ENCODE data around the gene RAB14.

RAB14 gene

DNA sequence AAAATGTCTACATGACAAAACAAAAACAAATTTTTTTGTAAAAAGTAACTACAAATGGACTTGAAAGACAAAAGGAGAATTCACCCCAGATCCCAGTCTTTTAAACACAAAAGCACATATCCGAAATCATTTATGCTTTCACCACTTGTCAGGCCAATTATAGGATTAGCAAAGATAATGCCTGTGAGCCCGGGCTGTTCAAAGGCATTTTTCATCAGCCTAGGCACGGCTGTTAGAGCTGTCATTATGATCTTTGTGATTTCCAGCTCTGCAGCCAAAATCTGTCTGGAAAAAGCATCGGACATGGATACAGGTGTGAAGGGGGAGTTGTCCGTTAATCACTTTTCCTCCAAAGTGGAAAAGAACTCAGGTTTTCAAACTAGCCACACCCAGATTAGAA lies 23.6 kb upstream of the RAB14 start:
- no peaks in the 10 kb centered on the region for H3K4me1 ChIP-seq (ENCODE audit: low read depth, poor library complexity, severe bottlenecking)
- H3K4me3 ChIP-seq (IDR thresholded peaks at IDR 0.05; ENCODE audit: insufficient read depth, low read depth, low read length) = no peak overlapping the region
- no peak overlapping the region for H2AFZ ChIP-seq (ENCODE audit: low read depth)
- no peaks in the 10 kb centered on the region for H3K27me3 ChIP-seq (ENCODE audit: insufficient read depth, low read depth)
- H3K27ac ChIP-seq = no peak overlapping the region
- TF ChIP-seq, protein P1, sequence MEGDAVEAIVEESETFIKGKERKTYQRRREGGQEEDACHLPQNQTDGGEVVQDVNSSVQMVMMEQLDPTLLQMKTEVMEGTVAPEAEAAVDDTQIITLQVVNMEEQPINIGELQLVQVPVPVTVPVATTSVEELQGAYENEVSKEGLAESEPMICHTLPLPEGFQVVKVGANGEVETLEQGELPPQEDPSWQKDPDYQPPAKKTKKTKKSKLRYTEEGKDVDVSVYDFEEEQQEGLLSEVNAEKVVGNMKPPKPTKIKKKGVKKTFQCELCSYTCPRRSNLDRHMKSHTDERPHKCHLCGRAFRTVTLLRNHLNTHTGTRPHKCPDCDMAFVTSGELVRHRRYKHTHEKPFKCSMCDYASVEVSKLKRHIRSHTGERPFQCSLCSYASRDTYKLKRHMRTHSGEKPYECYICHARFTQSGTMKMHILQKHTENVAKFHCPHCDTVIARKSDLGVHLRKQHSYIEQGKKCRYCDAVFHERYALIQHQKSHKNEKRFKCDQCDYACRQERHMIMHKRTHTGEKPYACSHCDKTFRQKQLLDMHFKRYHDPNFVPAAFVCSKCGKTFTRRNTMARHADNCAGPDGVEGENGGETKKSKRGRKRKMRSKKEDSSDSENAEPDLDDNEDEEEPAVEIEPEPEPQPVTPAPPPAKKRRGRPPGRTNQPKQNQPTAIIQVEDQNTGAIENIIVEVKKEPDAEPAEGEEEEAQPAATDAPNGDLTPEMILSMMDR (conservative IDR thresholded peaks at IDR 0.05; ENCODE audit: low read depth, low read length) = no peak
- H3K9ac ChIP-seq = no peak overlapping the region
- H3K79me2 ChIP-seq (ENCODE audit: insufficient read depth, low read depth) = no peaks in the 10 kb centered on the region
- H3K4me2 ChIP-seq = no peak overlapping the region
- no peaks in the 10 kb centered on the region for H4K20me1 ChIP-seq (ENCODE audit: insufficient read depth)
- H3K36me3 ChIP-seq (ENCODE audit: insufficient read depth) = no peaks in the 10 kb centered on the region

DNA sequence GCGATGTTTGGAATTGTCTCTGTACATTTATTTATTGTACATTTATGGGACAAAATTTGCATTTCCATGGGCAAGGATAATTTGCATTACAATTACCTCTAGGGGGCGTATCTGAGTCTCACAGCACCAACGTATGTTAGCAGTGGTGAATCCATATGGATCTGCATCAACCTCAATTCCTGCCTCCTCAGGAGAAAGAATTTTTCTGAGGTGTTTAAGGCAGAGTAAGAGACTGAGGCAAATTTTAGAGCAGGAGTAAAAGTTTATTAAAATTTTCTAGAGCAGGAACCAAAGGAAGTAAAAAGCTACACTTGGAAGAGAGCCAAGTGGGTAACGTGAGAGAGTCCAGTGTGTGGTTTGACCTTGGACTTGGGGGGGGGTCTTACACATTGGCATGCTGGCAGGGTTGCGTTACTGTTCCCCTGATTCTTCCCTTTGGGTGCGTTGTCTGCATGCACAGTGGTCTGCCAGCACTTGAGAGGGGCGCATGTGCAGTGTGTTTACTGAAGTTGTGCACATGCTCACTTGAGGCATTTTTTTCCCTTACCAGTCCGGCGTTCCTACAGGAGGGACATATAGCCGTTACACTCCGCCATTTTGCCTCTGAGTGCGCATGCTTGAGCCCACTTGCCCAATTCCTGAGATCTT lies 21.0 kb upstream of the RAB14 start:
- H3K4me1 ChIP-seq (ENCODE audit: low read depth, poor library complexity, severe bottlenecking) = no peaks in the 10 kb centered on the region
- no peaks in the 10 kb centered on the region for H3K79me2 ChIP-seq (ENCODE audit: insufficient read depth, low read depth)
- H3K27me3 ChIP-seq (ENCODE audit: insufficient read depth, low read depth) = no peaks in the 10 kb centered on the region
- H4K20me1 ChIP-seq (ENCODE audit: insufficient read depth) = no peaks in the 10 kb centered on the region
- H3K4me2 ChIP-seq = no peak overlapping the region
- TF ChIP-seq, protein P1 (conservative IDR thresholded peaks at IDR 0.05; ENCODE audit: low read depth, low read length) = peak; percentile 88
- no peak overlapping the region for H2AFZ ChIP-seq (ENCODE audit: low read depth)
- H3K36me3 ChIP-seq (ENCODE audit: insufficient read depth) = no peaks in the 10 kb centered on the region
- no peak overlapping the region for H3K9ac ChIP-seq
- H3K27ac ChIP-seq = no peak overlapping the region
- H3K4me3 ChIP-seq (IDR thresholded peaks at IDR 0.05; ENCODE audit: insufficient read depth, low read depth, low read length) = no peak overlapping the region

DNA sequence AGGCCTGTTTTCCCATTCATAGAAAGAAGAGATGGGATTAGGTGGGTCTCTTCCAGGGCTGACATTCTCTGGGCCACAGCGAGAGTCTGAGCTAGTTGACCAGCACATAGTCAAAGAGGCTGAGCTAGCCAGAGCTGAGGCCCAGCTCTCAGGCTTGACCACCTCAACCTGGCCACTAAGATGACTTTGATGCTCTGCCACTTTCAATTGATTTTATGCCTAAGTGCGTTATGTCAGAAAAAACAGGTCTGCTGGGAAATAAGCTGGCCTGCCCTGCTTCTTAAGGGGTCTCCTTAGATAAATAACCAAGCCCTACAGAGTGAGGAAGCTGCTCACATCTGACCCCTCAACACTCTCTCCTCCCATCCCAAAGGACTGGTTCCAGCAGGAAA lies 20.0 kb upstream of the RAB14 start:
- TF ChIP-seq, protein P1 (conservative IDR thresholded peaks at IDR 0.05; ENCODE audit: low read depth, low read length) = no peak
- no peak overlapping the region for H3K4me2 ChIP-seq
- H3K27me3 ChIP-seq (ENCODE audit: insufficient read depth, low read depth) = no peaks in the 10 kb centered on the region
- no peak overlapping the region for H3K9ac ChIP-seq
- H3K4me1 ChIP-seq (ENCODE audit: low read depth, poor library complexity, severe bottlenecking) = no peaks in the 10 kb centered on the region
- no peaks in the 10 kb centered on the region for H3K79me2 ChIP-seq (ENCODE audit: insufficient read depth, low read depth)
- no peaks in the 10 kb centered on the region for H4K20me1 ChIP-seq (ENCODE audit: insufficient read depth)
- no peak overlapping the region for H2AFZ ChIP-seq (ENCODE audit: low read depth)
- no peaks in the 10 kb centered on the region for H3K36me3 ChIP-seq (ENCODE audit: insufficient read depth)
- H3K27ac ChIP-seq = no peak overlapping the region
- no peak overlapping the region for H3K4me3 ChIP-seq (IDR thresholded peaks at IDR 0.05; ENCODE audit: insufficient read depth, low read depth, low read length)

DNA sequence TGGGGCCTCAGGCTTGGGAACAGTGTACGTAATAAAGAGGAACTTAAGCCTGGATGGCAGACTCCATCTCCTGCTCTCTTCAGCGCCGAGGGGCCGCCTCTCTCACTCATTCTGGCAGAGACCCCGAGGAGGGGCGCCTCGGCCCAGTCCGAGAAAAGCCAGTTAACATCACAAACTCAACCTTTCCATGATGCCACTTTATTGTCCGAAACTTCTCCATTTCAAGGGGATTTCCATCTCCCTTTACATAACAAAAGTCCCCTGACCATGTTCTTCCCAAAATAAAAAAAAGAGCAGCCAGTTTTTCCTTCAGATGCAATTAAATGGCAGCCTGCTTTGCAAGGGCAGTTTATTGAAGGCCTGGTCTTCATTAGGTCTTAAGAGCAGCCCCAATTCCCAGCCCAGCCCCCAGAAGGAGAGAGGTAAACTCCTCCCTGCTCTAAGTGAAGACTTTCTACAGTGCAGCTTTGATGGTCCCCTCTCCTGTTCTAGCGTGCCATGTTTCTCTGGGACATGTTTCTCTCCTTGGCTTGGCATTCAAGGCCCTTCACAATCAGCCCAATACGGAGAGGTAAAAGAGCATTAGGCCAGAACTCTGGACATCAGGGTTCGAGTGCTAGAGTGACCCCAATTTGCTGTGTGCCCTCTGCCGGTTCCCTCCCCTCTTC lies 19.5 kb upstream of the RAB14 start:
- no peak overlapping the region for H3K4me2 ChIP-seq
- H3K79me2 ChIP-seq (ENCODE audit: insufficient read depth, low read depth) = no peaks in the 10 kb centered on the region
- H3K27ac ChIP-seq = no peak overlapping the region
- TF ChIP-seq, protein P1 (conservative IDR thresholded peaks at IDR 0.05; ENCODE audit: low read depth, low read length) = no peak
- no peaks in the 10 kb centered on the region for H3K4me1 ChIP-seq (ENCODE audit: low read depth, poor library complexity, severe bottlenecking)
- H3K4me3 ChIP-seq (IDR thresholded peaks at IDR 0.05; ENCODE audit: insufficient read depth, low read depth, low read length) = no peak overlapping the region
- H3K9ac ChIP-seq = no peak overlapping the region
- no peaks in the 10 kb centered on the region for H4K20me1 ChIP-seq (ENCODE audit: insufficient read depth)
- H2AFZ ChIP-seq (ENCODE audit: low read depth) = no peak overlapping the region
- H3K27me3 ChIP-seq (ENCODE audit: insufficient read depth, low read depth) = no peaks in the 10 kb centered on the region
- H3K36me3 ChIP-seq (ENCODE audit: insufficient read depth) = no peaks in the 10 kb centered on the region
